Stimulated activated CD4-positive, alpha-beta T cell treated with anti-CD3 and anti-CD28 coated beads, Interleukin-4, amount 100 ng/mL, for 48 hours (primary cell): Measurements from ENCODE around the gene CNRIP1.
A peak's percentile ranks its signal among the peaks of the same experiment; 100 is the strongest.

ENCODE experiments used
- DNase-seq, 2 donors: peaks; one replicate each; pipeline ENCODE4 v3.0.0-alpha.2; 2020; ENCODE audit warnings: low read depth in 2 of 2

The CNRIP1 gene

GRCh38 chr2:68292108-68292710, 27.5 kb downstream of the CNRIP1 start:
- no peak for DNase-seq

DNA sequence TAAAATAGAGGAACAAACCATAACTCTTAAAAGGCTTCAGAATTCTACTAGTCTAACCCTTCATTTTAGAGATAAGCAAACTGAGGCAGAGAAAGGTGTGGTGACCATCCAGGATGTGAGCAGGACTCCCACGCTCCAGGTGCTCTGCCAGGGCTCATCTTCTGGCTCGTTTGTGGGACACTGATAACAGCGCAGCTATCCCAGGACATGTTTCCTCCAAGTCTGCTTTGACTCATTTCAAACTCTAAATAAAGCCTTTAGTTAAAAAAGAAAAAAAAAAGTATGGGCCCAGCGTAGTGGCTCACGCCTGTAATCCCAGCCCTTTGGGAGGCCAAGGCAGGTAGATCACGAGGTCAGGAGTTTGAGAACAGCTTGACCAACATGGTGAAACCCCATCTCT, 28.4 kb downstream of the CNRIP1 start:
- no peak for DNase-seq

GRCh38 chr2:68290901-68291300, 28.8 kb downstream of the CNRIP1 start:
- DNase-seq = no peak

- DNase-seq = no peak
These were observed 31.9 kb downstream of the CNRIP1 start for GRCh38 chr2:68287580-68288441.

- DNase-seq = no peak
These were observed 34.9 kb downstream of the CNRIP1 start for GRCh38 chr2:68284896-68285295.

DNA sequence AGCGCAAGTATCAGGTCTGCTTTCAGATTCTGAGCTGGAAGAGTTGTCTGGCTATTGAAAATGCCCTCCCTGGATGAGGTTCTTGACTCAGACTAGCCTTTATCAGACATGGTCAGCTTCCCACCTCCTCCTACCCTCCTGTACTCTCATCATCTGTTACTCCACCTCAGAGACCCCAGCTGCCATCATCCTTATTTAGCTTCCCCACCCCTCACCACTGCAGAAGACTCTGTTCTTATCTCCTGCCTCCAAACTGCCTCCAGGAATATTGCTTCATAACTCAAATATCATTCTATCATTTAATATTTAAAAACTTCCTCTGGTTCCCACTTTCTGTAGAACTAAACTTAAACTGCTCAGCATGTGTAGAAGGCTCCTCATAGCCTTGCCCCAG, 36.3 kb downstream of the CNRIP1 start:
- no peak for DNase-seq

DNA sequence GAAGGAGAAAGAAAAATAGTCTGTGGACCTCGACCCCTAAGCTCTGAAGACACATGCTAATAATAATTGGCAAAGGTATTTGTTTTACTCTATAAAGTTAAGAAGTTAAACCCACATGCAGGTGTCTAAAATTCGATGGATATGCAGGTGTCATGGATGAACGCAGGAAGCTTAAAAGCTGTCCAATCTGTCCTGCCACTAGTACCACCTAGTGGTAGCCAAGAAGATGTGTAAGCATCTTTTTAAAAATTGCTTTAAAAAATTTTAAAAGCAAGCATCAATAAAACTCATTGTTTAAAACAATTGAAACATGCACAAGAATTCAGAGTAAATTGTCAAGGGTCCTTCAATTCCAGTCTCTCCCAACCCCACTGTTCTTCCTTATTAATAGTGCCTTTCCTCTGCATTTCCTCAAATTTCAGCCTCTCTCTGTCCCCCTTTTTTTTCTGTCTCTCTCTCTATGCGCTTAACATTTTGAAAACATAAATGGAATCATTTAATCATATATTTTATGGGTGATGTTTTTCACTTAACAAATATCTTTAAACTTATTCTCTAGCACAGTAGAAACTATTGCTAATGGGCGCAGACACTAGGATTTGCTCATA, 36.8 kb downstream of the CNRIP1 start:
- no peak for DNase-seq

DNA sequence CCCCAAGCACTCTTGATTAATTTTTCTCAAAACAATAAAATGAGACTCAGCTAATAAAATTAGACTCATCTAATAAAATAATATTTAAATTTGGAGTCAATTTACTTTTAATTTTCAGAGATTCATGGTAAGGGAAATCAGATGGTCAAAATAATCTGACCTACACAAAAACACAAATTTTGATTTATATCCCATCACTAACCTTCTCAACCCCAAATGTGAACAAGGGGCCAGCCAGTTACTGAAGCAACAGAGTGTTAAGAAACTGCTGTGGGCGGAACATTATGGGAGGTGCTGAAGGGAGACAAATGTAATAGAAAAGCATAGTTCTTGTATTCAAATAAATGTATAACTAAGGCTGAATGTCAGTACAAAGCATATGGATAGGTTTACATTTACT, 39.0 kb downstream of the CNRIP1 start:
- DNase-seq = no peak

DNA sequence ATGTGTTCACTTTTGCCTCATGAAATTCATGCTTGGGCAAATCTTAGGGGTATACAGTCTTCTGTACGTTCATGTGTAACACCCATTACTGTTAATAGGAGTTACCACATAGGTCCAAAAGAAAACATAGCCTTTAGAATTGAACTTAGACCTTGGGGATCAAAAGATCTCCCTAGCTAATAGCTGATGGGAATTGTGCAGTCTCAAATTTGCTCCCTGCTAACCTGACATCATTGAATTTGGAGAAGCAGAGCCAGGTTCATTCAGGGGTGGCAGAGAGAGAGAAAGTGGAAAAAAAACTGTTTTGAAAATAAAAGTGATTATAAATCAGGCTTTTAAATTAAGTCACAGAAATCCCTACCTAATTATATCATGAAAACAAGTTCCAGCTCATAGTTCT, 39.4 kb downstream of the CNRIP1 start:
- DNase-seq = no peak

DNA sequence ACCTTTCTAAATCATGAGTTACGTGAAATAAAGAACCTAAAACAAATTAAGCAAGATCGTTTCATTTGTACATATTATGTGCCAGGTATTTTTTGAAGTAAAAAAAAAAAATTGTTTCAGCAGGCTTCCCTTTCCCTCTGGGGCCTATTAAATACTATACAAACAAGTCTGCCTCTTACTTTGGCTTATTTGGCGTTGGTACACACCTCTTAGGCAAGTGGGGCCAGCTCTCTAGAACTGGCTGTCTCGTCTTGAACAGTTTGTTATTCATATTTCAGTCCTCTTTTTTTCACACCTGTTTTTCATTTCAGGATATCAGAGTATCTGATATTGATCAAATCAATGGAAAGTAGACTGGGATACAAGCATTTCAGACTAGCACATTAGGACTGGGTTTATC, 40.1 kb downstream of the CNRIP1 start:
- no peak for DNase-seq

DNA sequence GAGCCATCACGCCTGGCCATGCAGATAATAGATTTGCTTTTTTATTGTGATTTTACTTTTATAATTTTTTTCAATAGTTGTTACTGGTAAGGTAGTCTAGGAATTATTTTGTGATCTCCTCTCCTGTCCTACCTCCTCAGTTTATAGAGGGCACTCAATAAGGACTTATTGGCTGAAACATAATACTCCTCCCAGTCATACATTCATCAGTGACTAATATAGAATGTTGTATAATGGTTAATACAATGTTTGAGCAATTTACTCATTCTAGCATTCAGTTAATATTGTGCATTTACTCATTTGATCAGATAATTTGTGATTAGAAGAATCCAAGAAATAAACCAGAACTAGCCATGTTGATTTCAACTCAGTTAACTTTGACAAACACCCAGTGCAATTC, 41.6 kb downstream of the CNRIP1 start:
- DNase-seq = no peak

DNA sequence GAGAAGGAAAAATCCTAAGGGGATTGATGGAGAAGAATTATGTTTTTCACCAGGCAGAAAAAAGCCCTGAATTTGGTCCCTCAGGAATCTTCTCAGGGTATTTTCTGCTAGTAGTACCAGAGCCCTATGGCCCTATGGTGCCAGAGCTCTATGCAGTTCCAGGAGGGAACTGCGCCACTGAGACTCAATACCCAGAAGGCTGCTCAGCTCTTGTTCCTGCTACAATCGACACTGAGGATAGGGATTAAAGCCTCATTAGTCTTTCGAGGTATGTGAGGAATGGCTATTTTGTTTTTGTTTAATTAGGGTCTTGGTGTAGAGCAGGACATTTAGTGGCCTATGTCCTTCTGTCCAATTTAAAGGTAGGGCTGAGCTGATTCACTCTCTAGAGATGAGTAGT, 45.7 kb downstream of the CNRIP1 start:
- DNase-seq = no peak

DNA sequence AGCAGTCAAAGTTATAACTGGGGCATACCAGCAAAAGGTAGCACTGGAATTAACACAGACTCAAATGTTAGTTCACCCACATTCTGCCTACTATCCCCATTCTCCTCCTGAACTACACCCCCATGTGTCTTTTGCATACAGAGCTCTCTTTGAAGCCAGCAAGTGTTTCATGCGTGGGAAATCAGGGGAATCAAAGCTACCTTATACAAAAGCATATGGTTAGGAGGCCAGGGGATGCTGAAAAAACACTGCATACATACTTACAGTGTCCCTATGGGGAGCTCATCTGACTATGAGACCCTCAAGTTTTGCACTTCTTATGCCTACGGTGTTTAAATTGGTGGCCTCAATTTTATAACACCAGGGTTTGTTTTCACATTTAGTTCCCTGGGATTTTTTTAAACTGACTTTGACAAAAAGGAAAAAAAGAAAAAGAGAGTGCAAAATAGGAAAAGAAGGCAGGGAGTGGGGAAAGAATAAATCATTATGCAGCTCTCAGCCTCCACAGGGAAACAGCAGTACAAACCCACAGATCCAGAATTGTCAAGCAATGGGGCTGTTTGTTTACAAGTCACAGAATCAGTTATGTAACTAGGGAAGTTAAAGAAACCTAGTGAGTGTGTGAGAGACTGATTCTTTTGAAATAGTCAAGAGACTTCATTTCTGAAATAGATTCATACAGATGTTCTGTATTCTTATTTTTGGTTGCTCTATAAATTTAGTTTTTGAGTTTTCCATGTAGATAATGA, 47.3 kb downstream of the CNRIP1 start:
- no peak for DNase-seq

- no peak for DNase-seq
These were observed 53.1 kb downstream of the CNRIP1 start for GRCh38 chr2:68266655-68267054.

GRCh38 chr2:68263632-68264031, 56.1 kb downstream of the CNRIP1 start:
- no peak for DNase-seq

- no peak for DNase-seq
These were observed 60.9 kb downstream of the CNRIP1 start for GRCh38 chr2:68258851-68259250.

DNA sequence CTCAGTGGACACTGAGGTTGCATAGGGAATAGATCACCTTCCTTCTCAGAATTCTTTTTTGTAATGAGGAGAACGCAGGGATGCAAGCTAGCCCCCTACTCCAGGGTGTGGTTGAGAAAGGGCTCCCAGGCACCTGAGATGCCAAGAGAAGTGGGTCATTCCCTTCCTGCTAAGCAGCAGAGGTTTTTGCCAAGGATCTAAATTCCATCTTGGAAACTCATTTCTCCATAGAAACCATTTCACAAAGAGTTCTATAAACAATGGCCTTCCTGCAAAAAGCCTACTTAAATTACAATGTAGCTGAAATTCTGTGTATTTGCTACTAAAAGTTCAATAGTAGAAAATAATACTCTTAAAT, 63.7 kb downstream of the CNRIP1 start:
- no peak for DNase-seq

DNA sequence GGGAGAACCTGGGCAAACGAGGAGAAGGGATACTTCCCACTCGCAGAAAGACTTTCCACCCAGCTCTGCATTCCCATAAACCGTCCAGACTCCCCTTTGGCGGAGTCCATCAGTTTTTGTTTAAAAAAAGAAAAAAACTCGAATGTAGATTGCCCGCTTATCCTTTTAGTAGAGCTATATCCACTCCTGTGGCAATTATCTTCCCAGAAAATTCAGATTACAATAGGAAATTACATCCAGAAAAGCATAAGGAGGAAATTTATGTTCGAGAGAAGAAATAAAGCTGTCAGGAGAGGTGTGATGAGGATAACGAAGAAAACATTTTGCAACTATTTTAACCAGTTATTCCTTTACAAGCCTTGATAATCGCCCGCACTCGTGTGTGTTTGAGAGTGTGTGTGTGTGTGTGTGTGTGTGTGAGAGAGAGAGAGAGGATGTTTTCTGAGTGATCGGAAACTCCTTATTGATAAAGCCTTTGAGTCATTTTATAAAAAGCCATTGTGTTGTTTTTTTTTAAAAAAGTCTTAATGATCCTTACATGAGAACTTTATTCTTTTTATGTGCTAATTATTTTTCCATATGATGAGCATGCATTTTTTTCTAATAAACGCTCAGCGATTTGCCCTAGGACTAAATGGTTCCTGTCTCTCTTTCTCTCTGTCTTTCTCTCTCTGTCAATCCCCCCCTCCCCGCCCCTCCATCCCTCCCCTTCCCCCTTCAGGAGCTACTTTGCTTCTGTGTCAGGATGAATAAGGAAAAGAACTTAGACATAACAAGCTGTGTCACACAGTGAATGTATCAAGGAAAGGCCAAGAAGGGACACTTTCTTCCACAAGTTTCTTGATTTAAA, 66.3 kb downstream of the CNRIP1 start:
- peak in 1 of 2 donors; percentile 13 for DNase-seq

GRCh38 chr2:68252400-68253218, 67.1 kb downstream of the CNRIP1 start, which contains the start of gene PPP3R1:
Gene PPP3R1 (minus strand): TSS chr2:68252532. CDS start chr2:68252127, 405 bp downstream.
- peak; percentile 90 to 95 for DNase-seq

GRCh38 chr2:68251855-68252399, 67.8 kb downstream of the CNRIP1 start:
- peak; percentile 12 to 21 for DNase-seq
